ENCODE data around the gene CERK. TPM values are rescaled to one million over a fixed set of nuclear protein-coding genes. Genes with fewer than 3 reads are reported as not detected.

Gene CERK
- total RNA-seq, 2 experiments from 2014 or later, result 41.8 to 47.1 TPM

GRCh38 chr22:46682011-46682731 is 55.9 kb downstream of the CERK start:
- Mint-ChIP-seq H3K9me3 (no peaks in the 10 kb centered on the region), H3K4me3 (no peak overlapping the region), H3K27me3 (no peaks in the 10 kb centered on the region), H3K27ac (no peak overlapping the region), H3K4me1 (peaks cover 26% of the 10 kb centered on the region), H3K36me3 (ENCODE audit: low read depth) (peaks cover 16% of the 10 kb centered on the region)
- DNase-seq, result no peak
- ChIA-PET CTCF (interaction anchor here (1.3 kb wide), 1 partner anchor 118 kb away, joined by 3 read pairs; no protein-coding TSS in a partner anchor), POLR2A (interaction anchor here (0.6 kb wide), 1 partner anchor 10 kb away, joined by 3 read pairs; no protein-coding TSS in a partner anchor)

- H3K27ac Mint-ChIP-seq, result no peak overlapping the region
- CTCF ChIA-PET, result interaction anchor here (0.8 kb wide), 1 partner anchor 118 kb away, joined by 4 read pairs; no protein-coding TSS in a partner anchor
Measured at GRCh38 chr22:46681010-46681409, 57.0 kb downstream of the CERK start.

GRCh38 chr22:46679706-46680269 is 58.3 kb downstream of the CERK start:
- no peak overlapping the region for H3K27ac Mint-ChIP-seq

More at GRCh38 chr22:46681010-46681409, 57.0 kb downstream of the CERK start:
- POLR2A ChIA-PET, result no interaction called here
- H3K9me3 Mint-ChIP-seq, result no peaks in the 10 kb centered on the region
- H3K4me3 Mint-ChIP-seq, result no peak overlapping the region
- peaks cover 9% of the 10 kb centered on the region for H3K36me3 Mint-ChIP-seq (ENCODE audit: low read depth)
- no peak for DNase-seq
- peaks cover 19% of the 10 kb centered on the region for H3K4me1 Mint-ChIP-seq
- no peaks in the 10 kb centered on the region for H3K27me3 Mint-ChIP-seq

GRCh38 chr22:46678785-46679700 is 59.0 kb downstream of the CERK start:
- H3K27me3 Mint-ChIP-seq, result no peaks in the 10 kb centered on the region
- CTCF ChIA-PET, result interaction anchor here (1.0 kb wide), 1 partner anchor 116 kb away, joined by 3 read pairs; no protein-coding TSS in a partner anchor
- H3K9me3 Mint-ChIP-seq, result no peaks in the 10 kb centered on the region
- no peak overlapping the region for H3K4me3 Mint-ChIP-seq
- peaks cover 2% of the 10 kb centered on the region for H3K36me3 Mint-ChIP-seq (ENCODE audit: low read depth)
- H3K4me1 Mint-ChIP-seq, result peaks cover 11% of the 10 kb centered on the region
- no peak for DNase-seq
- H3K27ac Mint-ChIP-seq, result no peak overlapping the region
- POLR2A ChIA-PET, result no interaction called here

More at GRCh38 chr22:46679706-46680269, 58.3 kb downstream of the CERK start:
- ChIA-PET POLR2A (no interaction called here), CTCF (no interaction called here)
- H3K4me3 Mint-ChIP-seq, result no peak overlapping the region
- peaks cover 12% of the 10 kb centered on the region for H3K4me1 Mint-ChIP-seq
- H3K36me3 Mint-ChIP-seq (ENCODE audit: low read depth), result no peaks in the 10 kb centered on the region
- DNase-seq, result no peak
- H3K27me3 Mint-ChIP-seq, result no peaks in the 10 kb centered on the region
- H3K9me3 Mint-ChIP-seq, result no peaks in the 10 kb centered on the region

GRCh38 chr22:46678003-46678657 is 59.9 kb downstream of the CERK start:
- no peaks in the 10 kb centered on the region for H3K9me3 Mint-ChIP-seq
- no peak overlapping the region for H3K4me3 Mint-ChIP-seq
- ChIA-PET CTCF (interaction anchor here (1.0 kb wide), 1 partner anchor 115 kb away, joined by 3 read pairs; no protein-coding TSS in a partner anchor), POLR2A (no interaction called here)
- no peak overlapping the region for H3K27ac Mint-ChIP-seq
- H3K36me3 Mint-ChIP-seq (ENCODE audit: low read depth), result peaks cover 2% of the 10 kb centered on the region
- H3K27me3 Mint-ChIP-seq, result no peaks in the 10 kb centered on the region
- no peak for DNase-seq
- H3K4me1 Mint-ChIP-seq, result peaks cover 20% of the 10 kb centered on the region

- POLR2A ChIA-PET, result no interaction called here
- no peak for DNase-seq
- no peaks in the 10 kb centered on the region for H3K27me3 Mint-ChIP-seq
- no peaks in the 10 kb centered on the region for H3K9me3 Mint-ChIP-seq
- H3K27ac Mint-ChIP-seq, result no peak overlapping the region
- H3K4me3 Mint-ChIP-seq, result no peak overlapping the region
- H3K4me1 Mint-ChIP-seq, result peaks cover 26% of the 10 kb centered on the region
- CTCF ChIA-PET, result no interaction called here
- H3K36me3 Mint-ChIP-seq (ENCODE audit: low read depth), result peaks cover 2% of the 10 kb centered on the region
Measured at GRCh38 chr22:46677323-46678002, 60.6 kb downstream of the CERK start.

- no peaks in the 10 kb centered on the region for H3K27me3 Mint-ChIP-seq
- no peaks in the 10 kb centered on the region for H3K9me3 Mint-ChIP-seq
- H3K36me3 Mint-ChIP-seq (ENCODE audit: low read depth), result peaks cover 2% of the 10 kb centered on the region
- ChIA-PET POLR2A (no interaction called here), CTCF (no interaction called here)
- peak overlapping the region; percentile 25 for H3K27ac Mint-ChIP-seq
- no peak overlapping the region for H3K4me3 Mint-ChIP-seq
- no peak for DNase-seq
- peaks cover 27% of the 10 kb centered on the region for H3K4me1 Mint-ChIP-seq
Measured at GRCh38 chr22:46676881-46677280, 61.2 kb downstream of the CERK start.

GRCh38 chr22:46676479-46676878 is 61.6 kb downstream of the CERK start:
- DNase-seq, result no peak
- Mint-ChIP-seq H3K9me3 (no peaks in the 10 kb centered on the region), H3K27me3 (no peaks in the 10 kb centered on the region), H3K4me3 (no peak overlapping the region), H3K4me1 (peaks cover 27% of the 10 kb centered on the region), H3K36me3 (ENCODE audit: low read depth) (peaks cover 2% of the 10 kb centered on the region), H3K27ac (peak overlapping the region; percentile 50)
- POLR2A ChIA-PET, result no interaction called here
- CTCF ChIA-PET, result no interaction called here

GRCh38 chr22:46675938-46676337 is 62.1 kb downstream of the CERK start:
- no peak overlapping the region for H3K4me3 Mint-ChIP-seq
- no peaks in the 10 kb centered on the region for H3K27me3 Mint-ChIP-seq
- no peak for DNase-seq
- CTCF ChIA-PET, result interaction anchor here (1.4 kb wide), 1 partner anchor 10 kb away, joined by 3 read pairs; no protein-coding TSS in a partner anchor
- H3K27ac Mint-ChIP-seq, result peak overlapping the region; percentile 74
- peaks cover 2% of the 10 kb centered on the region for H3K36me3 Mint-ChIP-seq (ENCODE audit: low read depth)
- peaks cover 27% of the 10 kb centered on the region for H3K4me1 Mint-ChIP-seq
- H3K9me3 Mint-ChIP-seq, result no peaks in the 10 kb centered on the region
- POLR2A ChIA-PET, result no interaction called here

- ChIA-PET POLR2A (no interaction called here), CTCF (interaction anchor here (1.4 kb wide), 1 partner anchor 10 kb away, joined by 3 read pairs; no protein-coding TSS in a partner anchor)
- H3K4me3 Mint-ChIP-seq, result no peak overlapping the region
- no peak for DNase-seq
- H3K9me3 Mint-ChIP-seq, result no peaks in the 10 kb centered on the region
- H3K27ac Mint-ChIP-seq, result peak overlapping the region; percentile 96
- H3K4me1 Mint-ChIP-seq, result peaks cover 27% of the 10 kb centered on the region
- no peaks in the 10 kb centered on the region for H3K27me3 Mint-ChIP-seq
- H3K36me3 Mint-ChIP-seq (ENCODE audit: low read depth), result peaks cover 2% of the 10 kb centered on the region
Measured at GRCh38 chr22:46675479-46675878, 62.6 kb downstream of the CERK start.

GRCh38 chr22:46674906-46675305 is 63.1 kb downstream of the CERK start:
- POLR2A ChIA-PET, result no interaction called here

GRCh38 chr22:46674367-46674781 is 63.7 kb downstream of the CERK start:
- peaks cover 3% of the 10 kb centered on the region for H3K36me3 Mint-ChIP-seq (ENCODE audit: low read depth)
- H3K9me3 Mint-ChIP-seq, result no peaks in the 10 kb centered on the region
- ChIA-PET POLR2A (no interaction called here), CTCF (interaction anchor here (1.1 kb wide), 1 partner anchor 111 kb away, joined by 6 read pairs; no protein-coding TSS in a partner anchor)
- H3K4me3 Mint-ChIP-seq, result peak overlapping the region; percentile 80
- no peaks in the 10 kb centered on the region for H3K27me3 Mint-ChIP-seq
- peak overlapping the region; percentile 96 for H3K27ac Mint-ChIP-seq
- DNase-seq, result peak; percentile 92
- peaks cover 27% of the 10 kb centered on the region for H3K4me1 Mint-ChIP-seq

More at GRCh38 chr22:46674906-46675305, 63.1 kb downstream of the CERK start:
- no peak for DNase-seq
- CTCF ChIA-PET, result interaction anchor here (1.4 kb wide), 1 partner anchor 11 kb away, joined by 3 read pairs; no protein-coding TSS in a partner anchor
- Mint-ChIP-seq H3K36me3 (ENCODE audit: low read depth) (peaks cover 2% of the 10 kb centered on the region), H3K9me3 (no peaks in the 10 kb centered on the region), H3K27ac (peak overlapping the region; percentile 96), H3K4me1 (peaks cover 27% of the 10 kb centered on the region), H3K4me3 (peak overlapping the region; percentile 80), H3K27me3 (no peaks in the 10 kb centered on the region)

All from activated CD4-positive, alpha-beta T cell treated with anti-CD3 and anti-CD28 coated beads, Interleukin-2, amount 10 ng/mL, durations not matched to agents 7 days and 5 days (primary cell).